Femur (tissue), 1 donor: ENCODE results near the gene PRSS22.

Source experiments
- DNase-seq: peaks from one replicate; pipeline ENCODE4 v3.0.0-alpha.2; 2017

Gene PRSS22

GRCh38 chr16:2848933-2849725 lies 8.8 kb downstream of the PRSS22 start:
- peak; percentile 6 for DNase-seq

- DNase-seq: no peak
These were observed 11.3 kb downstream of the PRSS22 start for GRCh38 chr16:2846511-2847310.

GRCh38 chr16:2845116-2845515 lies 12.9 kb downstream of the PRSS22 start:
- DNase-seq: no peak

- peak; percentile 5 for DNase-seq
These were observed 14.4 kb downstream of the PRSS22 start for GRCh38 chr16:2843526-2843925.

GRCh38 chr16:2842340-2843000 lies 15.5 kb downstream of the PRSS22 start:
- peak; percentile 68 for DNase-seq

- peak; percentile 16 for DNase-seq
These were observed 16.2 kb downstream of the PRSS22 start for GRCh38 chr16:2841606-2842339.

- peak; percentile 10 for DNase-seq
These were observed 17.1 kb downstream of the PRSS22 start for GRCh38 chr16:2840914-2841313.

- no peak for DNase-seq
These were observed 18.1 kb downstream of the PRSS22 start for GRCh38 chr16:2839650-2840450.

GRCh38 chr16:2838928-2839327 lies 19.0 kb downstream of the PRSS22 start:
- peak; percentile 69 for DNase-seq

GRCh38 chr16:2836646-2837508 lies 21.1 kb downstream of the PRSS22 start:
- no peak for DNase-seq

GRCh38 chr16:2835638-2836493 lies 22.1 kb downstream of the PRSS22 start:
- DNase-seq: peak; percentile 54

GRCh38 chr16:2834968-2835367 lies 23.0 kb downstream of the PRSS22 start:
- no peak for DNase-seq

GRCh38 chr16:2833776-2834175 lies 24.2 kb downstream of the PRSS22 start:
- DNase-seq: no peak

GRCh38 chr16:2831203-2831602 lies 26.8 kb downstream of the PRSS22 start:
- no peak for DNase-seq

GRCh38 chr16:2830355-2830695 lies 27.6 kb downstream of the PRSS22 start:
- no peak for DNase-seq

GRCh38 chr16:2829501-2830354 lies 28.2 kb downstream of the PRSS22 start, which contains the start of gene ZG16B:
ZG16B (plus strand) TSS chr16:2830303; CDS start chr16:2830442, 139 bp downstream.
- DNase-seq: no peak

GRCh38 chr16:2828876-2829430 lies 29.0 kb downstream of the PRSS22 start:
- DNase-seq: no peak

- no peak for DNase-seq
These were observed 29.5 kb downstream of the PRSS22 start for GRCh38 chr16:2828521-2828840.
